GM11168 (cell line): Measurements from ENCODE around the gene ZNF860.

Experiments
- in situ Hi-C: fragments of 300-500 bp; cut with MboI; formaldehyde crosslinking; loops from one replicate; pipeline ENCODE4 v1.12.0; 2022; ENCODE audit warnings: low sequenced_read_pairs; ENCODE audit not compliant: unreplicated experiment

The ZNF860 gene

DNA sequence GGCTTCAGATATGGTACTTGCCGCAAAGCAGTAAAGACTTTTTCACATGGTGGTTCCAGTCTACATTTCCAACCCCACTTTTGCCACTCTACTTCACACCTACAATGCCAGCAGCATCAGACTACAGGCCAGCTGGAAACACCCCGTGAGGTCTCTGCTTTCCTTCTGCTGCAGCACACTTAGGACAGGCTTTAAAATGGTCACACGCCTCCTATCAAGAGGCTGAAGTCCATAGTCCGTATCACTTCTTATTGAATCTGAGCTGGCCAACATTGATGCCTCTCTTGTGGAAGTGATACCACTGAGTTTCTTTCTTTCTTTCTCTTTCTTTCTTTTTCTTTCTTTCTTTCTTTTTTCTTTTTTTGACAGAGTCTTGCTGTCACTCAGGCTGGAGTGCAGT lies 59.8 kb downstream of the ZNF860 start:
- in situ Hi-C loops: no loop called here
